ENCODE data around the gene ZNF516.

ZNF516 gene

GRCh38 chr18:76368976-76369375 is 126.1 kb downstream of the ZNF516 start:
- H3K27ac ChIP-seq (replicated peaks; ENCODE audit: low read length) = no peak overlapping the region
- no peak overlapping the region for H3K4me3 ChIP-seq (ENCODE audit: low read length in 2 of 2)
- H3K27me3 ChIP-seq (ENCODE audit: control insufficient read depth in 3 of 3, insufficient read depth in 3 of 3, low read depth in 1 of 3, low read length in 3 of 3) = no peaks in the 10 kb centered on the region
- no peak overlapping the region for H2AFZ ChIP-seq (ENCODE audit: low read length)
- DNase-seq (ENCODE audit: low spot score) = no peak
- peaks cover 2% of the 10 kb centered on the region for H3K79me1 ChIP-seq (ENCODE audit: low read depth, low read length)
- H2AK5ac ChIP-seq (ENCODE audit: low read depth, low read length) = no peak overlapping the region
- H3K4me1 ChIP-seq (ENCODE audit: control insufficient read depth in 2 of 2, insufficient read depth in 1 of 2, low read depth in 1 of 2, low read length in 2 of 2) = peaks cover 2% of the 10 kb centered on the region in 2 donors
- H2BK120ac ChIP-seq (ENCODE audit: low read depth, low read length) = no peak overlapping the region
- H3K4ac ChIP-seq (ENCODE audit: low read length) = no peak overlapping the region
- H4K8ac ChIP-seq (ENCODE audit: low read depth, low read length) = no peak overlapping the region
- peaks cover 21 to 90% of the 10 kb centered on the region in 2 donors for H3K36me3 ChIP-seq (replicated peaks in 1 of 2; ENCODE audit: control insufficient read depth in 2 of 2, insufficient read depth in 2 of 2, low read length in 2 of 2)
- H3K23ac ChIP-seq (ENCODE audit: low read depth, low read length, poor library complexity) = no peak overlapping the region
- no peaks in the 10 kb centered on the region for H3K9me3 ChIP-seq (replicated peaks in 1 of 2; ENCODE audit: control insufficient read depth in 2 of 2, insufficient read depth in 1 of 2, low read depth in 1 of 2, low read length in 2 of 2)
- no peak overlapping the region for H3K9ac ChIP-seq (ENCODE audit: low read depth, low read length, poor library complexity)
- WGBS, 2 donors (ENCODE audit: extremely low coverage in 2 of 2, insufficient read length in 2 of 2, insufficient replicate concordance in 1 of 2) = no CpG with 5 or more reads among the region's 5 CpGs
- no peak overlapping the region for H2BK5ac ChIP-seq (ENCODE audit: low read length)
- no peak overlapping the region for H4K91ac ChIP-seq (ENCODE audit: low read depth, low read length, poor library complexity)
- no peak overlapping the region for H3K14ac ChIP-seq (ENCODE audit: low read length)
- no peak overlapping the region for H3K4me2 ChIP-seq (ENCODE audit: insufficient read depth, low read length, poor library complexity, severe bottlenecking)
- no peak overlapping the region for H2BK15ac ChIP-seq (ENCODE audit: low read length)
- H2BK12ac ChIP-seq (ENCODE audit: low read length) = no peak overlapping the region
- H3K18ac ChIP-seq (ENCODE audit: low read length) = no peak overlapping the region

GRCh38 chr18:76368271-76368670 is 126.8 kb downstream of the ZNF516 start:
- H2BK5ac ChIP-seq (ENCODE audit: low read length) = no peak overlapping the region
- no CpG with 5 or more reads among the region's 3 CpGs for WGBS, 2 donors (ENCODE audit: extremely low coverage in 2 of 2, insufficient read length in 2 of 2, insufficient replicate concordance in 1 of 2)

GRCh38 chr18:76367168-76368125 is 127.6 kb downstream of the ZNF516 start:
- no peak overlapping the region for H2BK15ac ChIP-seq (ENCODE audit: low read length)
- H2BK12ac ChIP-seq (ENCODE audit: low read length) = no peak overlapping the region
- H2BK120ac ChIP-seq (ENCODE audit: low read depth, low read length) = no peak overlapping the region
- no peak overlapping the region for H2AFZ ChIP-seq (ENCODE audit: low read length)
- no peak for DNase-seq (ENCODE audit: low spot score)
- H3K36me3 ChIP-seq (replicated peaks in 1 of 2; ENCODE audit: control insufficient read depth in 2 of 2, insufficient read depth in 2 of 2, low read length in 2 of 2) = peaks cover 23 to 99% of the 10 kb centered on the region in 2 donors
- peaks cover 2% of the 10 kb centered on the region for H3K79me1 ChIP-seq (ENCODE audit: low read depth, low read length)
- no peak overlapping the region for H4K91ac ChIP-seq (ENCODE audit: low read depth, low read length, poor library complexity)
- H3K4me1 ChIP-seq (ENCODE audit: control insufficient read depth in 2 of 2, insufficient read depth in 1 of 2, low read depth in 1 of 2, low read length in 2 of 2) = peaks cover 2% of the 10 kb centered on the region in 2 donors
- H3K4me2 ChIP-seq (ENCODE audit: insufficient read depth, low read length, poor library complexity, severe bottlenecking) = no peak overlapping the region
- no peak overlapping the region for H3K4ac ChIP-seq (ENCODE audit: low read length)
- WGBS, 2 donors (ENCODE audit: extremely low coverage in 2 of 2, insufficient read length in 2 of 2, insufficient replicate concordance in 1 of 2) = no CpG with 5 or more reads among the region's 20 CpGs
- no peak overlapping the region for H4K8ac ChIP-seq (ENCODE audit: low read depth, low read length)
- H3K18ac ChIP-seq (ENCODE audit: low read length) = no peak overlapping the region
- H3K9me3 ChIP-seq (replicated peaks in 1 of 2; ENCODE audit: control insufficient read depth in 2 of 2, insufficient read depth in 1 of 2, low read depth in 1 of 2, low read length in 2 of 2) = no peaks in the 10 kb centered on the region
- no peak overlapping the region for H3K27ac ChIP-seq (replicated peaks; ENCODE audit: low read length)
- peak overlapping the region; percentile 18 for H3K23ac ChIP-seq (ENCODE audit: low read depth, low read length, poor library complexity)
- H3K9ac ChIP-seq (ENCODE audit: low read depth, low read length, poor library complexity) = no peak overlapping the region
- no peak overlapping the region for H2AK5ac ChIP-seq (ENCODE audit: low read depth, low read length)
- H3K4me3 ChIP-seq (ENCODE audit: low read length in 2 of 2) = peak overlapping the region in 1 of 2 donors; percentile 18
- no peak overlapping the region for H3K14ac ChIP-seq (ENCODE audit: low read length)
- H3K27me3 ChIP-seq (ENCODE audit: control insufficient read depth in 3 of 3, insufficient read depth in 3 of 3, low read depth in 1 of 3, low read length in 3 of 3) = no peaks in the 10 kb centered on the region
- H2BK5ac ChIP-seq (ENCODE audit: low read length) = no peak overlapping the region

More at GRCh38 chr18:76368271-76368670, 126.8 kb downstream of the ZNF516 start:
- H3K4me1 ChIP-seq (ENCODE audit: control insufficient read depth in 2 of 2, insufficient read depth in 1 of 2, low read depth in 1 of 2, low read length in 2 of 2) = peaks cover 2% of the 10 kb centered on the region in 2 donors
- no peak overlapping the region for H3K4ac ChIP-seq (ENCODE audit: low read length)
- H3K14ac ChIP-seq (ENCODE audit: low read length) = no peak overlapping the region
- H4K91ac ChIP-seq (ENCODE audit: low read depth, low read length, poor library complexity) = no peak overlapping the region
- H3K36me3 ChIP-seq (replicated peaks in 1 of 2; ENCODE audit: control insufficient read depth in 2 of 2, insufficient read depth in 2 of 2, low read length in 2 of 2) = peaks cover 23 to 93% of the 10 kb centered on the region in 2 donors
- no peak overlapping the region for H2AK5ac ChIP-seq (ENCODE audit: low read depth, low read length)
- DNase-seq (ENCODE audit: low spot score) = no peak
- no peak overlapping the region for H2BK120ac ChIP-seq (ENCODE audit: low read depth, low read length)
- H3K9ac ChIP-seq (ENCODE audit: low read depth, low read length, poor library complexity) = no peak overlapping the region
- H3K18ac ChIP-seq (ENCODE audit: low read length) = no peak overlapping the region
- no peak overlapping the region for H3K4me3 ChIP-seq (ENCODE audit: low read length in 2 of 2)
- H3K27ac ChIP-seq (replicated peaks; ENCODE audit: low read length) = no peak overlapping the region
- H3K23ac ChIP-seq (ENCODE audit: low read depth, low read length, poor library complexity) = no peak overlapping the region
- H3K4me2 ChIP-seq (ENCODE audit: insufficient read depth, low read length, poor library complexity, severe bottlenecking) = no peak overlapping the region
- H3K79me1 ChIP-seq (ENCODE audit: low read depth, low read length) = peaks cover 2% of the 10 kb centered on the region
- H3K9me3 ChIP-seq (replicated peaks in 1 of 2; ENCODE audit: control insufficient read depth in 2 of 2, insufficient read depth in 1 of 2, low read depth in 1 of 2, low read length in 2 of 2) = no peaks in the 10 kb centered on the region
- H2BK12ac ChIP-seq (ENCODE audit: low read length) = no peak overlapping the region
- H2AFZ ChIP-seq (ENCODE audit: low read length) = no peak overlapping the region
- H2BK15ac ChIP-seq (ENCODE audit: low read length) = no peak overlapping the region
- H3K27me3 ChIP-seq (ENCODE audit: control insufficient read depth in 3 of 3, insufficient read depth in 3 of 3, low read depth in 1 of 3, low read length in 3 of 3) = no peaks in the 10 kb centered on the region
- no peak overlapping the region for H4K8ac ChIP-seq (ENCODE audit: low read depth, low read length)

GRCh38 chr18:76365561-76365960 is 129.5 kb downstream of the ZNF516 start:
- no peak overlapping the region for H4K8ac ChIP-seq (ENCODE audit: low read depth, low read length)
- H2BK12ac ChIP-seq (ENCODE audit: low read length) = no peak overlapping the region
- no peak overlapping the region for H3K9ac ChIP-seq (ENCODE audit: low read depth, low read length, poor library complexity)
- no peak overlapping the region for H2BK5ac ChIP-seq (ENCODE audit: low read length)
- no peak overlapping the region for H4K91ac ChIP-seq (ENCODE audit: low read depth, low read length, poor library complexity)
- no peak overlapping the region for H3K4ac ChIP-seq (ENCODE audit: low read length)
- peaks cover 2% of the 10 kb centered on the region in 2 donors for H3K4me1 ChIP-seq (ENCODE audit: control insufficient read depth in 2 of 2, insufficient read depth in 1 of 2, low read depth in 1 of 2, low read length in 2 of 2)
- H2AK5ac ChIP-seq (ENCODE audit: low read depth, low read length) = no peak overlapping the region
- H3K23ac ChIP-seq (ENCODE audit: low read depth, low read length, poor library complexity) = no peak overlapping the region
- no peak overlapping the region for H2AFZ ChIP-seq (ENCODE audit: low read length)
- H2BK15ac ChIP-seq (ENCODE audit: low read length) = no peak overlapping the region
- H3K4me3 ChIP-seq (ENCODE audit: low read length in 2 of 2) = no peak overlapping the region
- WGBS, 2 donors (ENCODE audit: extremely low coverage in 2 of 2, insufficient read length in 2 of 2, insufficient replicate concordance in 1 of 2) = no CpG with 5 or more reads among the region's 10 CpGs
- H3K4me2 ChIP-seq (ENCODE audit: insufficient read depth, low read length, poor library complexity, severe bottlenecking) = no peak overlapping the region
- DNase-seq (ENCODE audit: low spot score) = no peak
- H3K36me3 ChIP-seq (replicated peaks in 1 of 2; ENCODE audit: control insufficient read depth in 2 of 2, insufficient read depth in 2 of 2, low read length in 2 of 2) = peaks cover 20 to 99% of the 10 kb centered on the region in 2 donors
- no peak overlapping the region for H3K27ac ChIP-seq (replicated peaks; ENCODE audit: low read length)
- H3K27me3 ChIP-seq (ENCODE audit: control insufficient read depth in 3 of 3, insufficient read depth in 3 of 3, low read depth in 1 of 3, low read length in 3 of 3) = no peaks in the 10 kb centered on the region
- H3K18ac ChIP-seq (ENCODE audit: low read length) = no peak overlapping the region
- H3K14ac ChIP-seq (ENCODE audit: low read length) = no peak overlapping the region
- peaks cover 2% of the 10 kb centered on the region for H3K79me1 ChIP-seq (ENCODE audit: low read depth, low read length)
- no peak overlapping the region for H2BK120ac ChIP-seq (ENCODE audit: low read depth, low read length)
- no peaks in the 10 kb centered on the region for H3K9me3 ChIP-seq (replicated peaks in 1 of 2; ENCODE audit: control insufficient read depth in 2 of 2, insufficient read depth in 1 of 2, low read depth in 1 of 2, low read length in 2 of 2)

All from neuronal stem cell (in vitro differentiated cells).